ENCODE data around the gene LSAMP.

Gene LSAMP

DNA sequence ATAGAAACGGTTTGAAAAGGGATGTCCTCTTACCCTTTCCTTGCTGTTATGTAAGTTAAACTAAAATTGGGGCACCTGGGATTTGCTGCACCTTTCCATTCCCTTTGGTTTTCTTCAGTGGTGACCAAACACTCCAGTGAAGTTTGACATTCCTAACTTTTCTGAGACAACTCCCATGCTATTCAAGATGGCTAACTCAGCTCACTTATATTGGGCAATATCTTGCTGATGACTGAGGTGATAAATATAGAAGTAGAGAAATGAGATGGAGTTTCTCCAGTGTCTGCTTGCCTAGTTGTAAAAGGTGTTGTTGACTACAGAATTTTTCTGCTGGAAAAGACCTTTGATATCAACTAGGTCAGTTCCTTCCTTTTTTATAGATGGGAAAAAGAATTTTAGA is 530.2 kb downstream of the LSAMP start:
- H3K36me3 ChIP-seq: no peaks in the 10 kb centered on the region
- no peaks in the 10 kb centered on the region for H3K27me3 ChIP-seq
- H3K4me1 ChIP-seq (ENCODE audit: control insufficient read depth in 1 of 2, insufficient read depth in 1 of 2, low read depth in 1 of 2, low read length in 1 of 2): no peaks in the 10 kb centered on the region
- H3K9me3 ChIP-seq: no peaks in the 10 kb centered on the region
- H3K27ac ChIP-seq: no peak overlapping the region
- TF ChIP-seq, protein P1, sequence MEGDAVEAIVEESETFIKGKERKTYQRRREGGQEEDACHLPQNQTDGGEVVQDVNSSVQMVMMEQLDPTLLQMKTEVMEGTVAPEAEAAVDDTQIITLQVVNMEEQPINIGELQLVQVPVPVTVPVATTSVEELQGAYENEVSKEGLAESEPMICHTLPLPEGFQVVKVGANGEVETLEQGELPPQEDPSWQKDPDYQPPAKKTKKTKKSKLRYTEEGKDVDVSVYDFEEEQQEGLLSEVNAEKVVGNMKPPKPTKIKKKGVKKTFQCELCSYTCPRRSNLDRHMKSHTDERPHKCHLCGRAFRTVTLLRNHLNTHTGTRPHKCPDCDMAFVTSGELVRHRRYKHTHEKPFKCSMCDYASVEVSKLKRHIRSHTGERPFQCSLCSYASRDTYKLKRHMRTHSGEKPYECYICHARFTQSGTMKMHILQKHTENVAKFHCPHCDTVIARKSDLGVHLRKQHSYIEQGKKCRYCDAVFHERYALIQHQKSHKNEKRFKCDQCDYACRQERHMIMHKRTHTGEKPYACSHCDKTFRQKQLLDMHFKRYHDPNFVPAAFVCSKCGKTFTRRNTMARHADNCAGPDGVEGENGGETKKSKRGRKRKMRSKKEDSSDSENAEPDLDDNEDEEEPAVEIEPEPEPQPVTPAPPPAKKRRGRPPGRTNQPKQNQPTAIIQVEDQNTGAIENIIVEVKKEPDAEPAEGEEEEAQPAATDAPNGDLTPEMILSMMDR (IDR thresholded peaks at IDR 0.05): no peak
- no peak overlapping the region for H3K4me3 ChIP-seq (ENCODE audit: low read depth in 1 of 2, low read length in 1 of 2)

DNA sequence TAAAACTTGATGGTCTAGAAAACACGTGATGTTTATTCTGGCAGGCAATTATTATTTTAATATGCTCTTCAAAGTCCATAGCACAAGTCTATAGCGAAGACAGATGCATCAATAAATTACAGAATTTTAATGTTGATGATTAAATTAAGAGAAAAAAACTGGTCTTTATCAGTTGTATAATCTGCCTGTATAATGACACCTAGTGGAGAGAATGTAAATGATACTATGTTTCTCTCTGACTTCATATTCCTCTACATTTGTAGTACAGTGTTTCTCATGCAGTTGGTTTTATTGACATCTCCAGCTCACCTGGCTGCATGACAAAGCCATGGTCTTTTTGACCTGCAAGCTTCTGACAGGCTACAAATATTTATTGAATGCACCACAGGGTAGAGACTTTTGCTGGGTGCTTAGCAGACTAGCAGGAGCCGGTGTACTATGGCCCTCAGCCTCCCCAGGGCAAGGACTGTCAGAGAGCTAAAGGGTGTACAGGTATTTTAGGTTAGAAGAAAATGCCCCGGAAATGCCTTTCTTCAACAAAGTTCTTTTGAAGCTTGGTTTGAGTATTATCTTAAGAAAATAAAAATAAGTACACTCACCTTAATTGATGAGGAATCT is 532.1 kb downstream of the LSAMP start:
- TF ChIP-seq, protein P1 (IDR thresholded peaks at IDR 0.05): no peak
- H3K4me3 ChIP-seq (ENCODE audit: low read depth in 1 of 2, low read length in 1 of 2): no peak overlapping the region
- no peaks in the 10 kb centered on the region for H3K36me3 ChIP-seq
- no peaks in the 10 kb centered on the region for H3K9me3 ChIP-seq
- no peak overlapping the region for H3K27ac ChIP-seq
- no peaks in the 10 kb centered on the region for H3K4me1 ChIP-seq (ENCODE audit: control insufficient read depth in 1 of 2, insufficient read depth in 1 of 2, low read depth in 1 of 2, low read length in 1 of 2)
- no peaks in the 10 kb centered on the region for H3K27me3 ChIP-seq

DNA sequence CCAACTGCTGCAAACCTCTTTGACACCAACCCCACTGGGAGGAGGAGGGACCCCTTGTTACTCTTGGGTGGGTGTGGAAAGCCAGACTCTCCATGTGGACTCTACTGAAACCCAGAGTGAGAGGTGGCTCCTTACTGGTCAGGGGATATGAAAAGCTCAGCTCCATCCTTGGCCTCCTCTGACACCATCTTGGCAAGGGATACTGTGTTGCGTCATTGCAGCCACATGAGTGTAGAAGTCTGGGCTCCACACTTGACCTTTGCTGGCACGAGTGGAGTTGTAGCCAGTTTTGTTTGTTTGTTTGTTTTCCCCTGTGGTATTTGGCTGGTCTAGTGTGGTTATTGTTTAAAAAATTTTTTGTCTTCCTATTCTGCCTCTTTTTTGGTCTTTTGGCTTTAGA is 532.9 kb downstream of the LSAMP start:
- Histone ChIP-seq H3K4me3 (ENCODE audit: low read depth in 1 of 2, low read length in 1 of 2) (no peak overlapping the region), H3K36me3 (no peaks in the 10 kb centered on the region), H3K27ac (no peak overlapping the region), H3K9me3 (no peaks in the 10 kb centered on the region), H3K4me1 (ENCODE audit: control insufficient read depth in 1 of 2, insufficient read depth in 1 of 2, low read depth in 1 of 2, low read length in 1 of 2) (no peaks in the 10 kb centered on the region), H3K27me3 (no peaks in the 10 kb centered on the region)
- TF ChIP-seq, protein P1 (IDR thresholded peaks at IDR 0.05): no peak

DNA sequence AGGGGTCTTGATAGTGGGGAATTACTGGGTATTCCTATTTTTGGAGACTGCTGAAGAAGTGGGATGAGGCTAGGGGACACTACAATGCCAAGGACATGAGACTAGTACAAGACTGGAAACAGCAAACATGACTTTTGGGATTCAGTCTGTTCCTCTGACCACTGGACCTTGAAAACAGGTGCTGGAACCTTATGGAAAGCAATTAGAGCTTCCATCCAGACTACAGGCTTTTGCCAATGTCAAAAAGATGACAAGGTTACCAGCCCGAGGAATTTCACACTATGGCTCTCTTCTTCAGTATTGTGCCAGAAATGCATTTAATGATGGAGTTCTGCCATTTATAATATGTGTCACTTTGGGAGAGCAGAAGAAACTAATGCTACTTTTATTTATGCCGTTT is 539.4 kb downstream of the LSAMP start:
- TF ChIP-seq, protein P1 (IDR thresholded peaks at IDR 0.05): no peak
- Histone ChIP-seq H3K27me3 (no peaks in the 10 kb centered on the region), H3K4me3 (ENCODE audit: low read depth in 1 of 2, low read length in 1 of 2) (no peak overlapping the region), H3K36me3 (no peaks in the 10 kb centered on the region), H3K4me1 (ENCODE audit: control insufficient read depth in 1 of 2, insufficient read depth in 1 of 2, low read depth in 1 of 2, low read length in 1 of 2) (no peaks in the 10 kb centered on the region), H3K27ac (no peak overlapping the region), H3K9me3 (no peaks in the 10 kb centered on the region)

DNA sequence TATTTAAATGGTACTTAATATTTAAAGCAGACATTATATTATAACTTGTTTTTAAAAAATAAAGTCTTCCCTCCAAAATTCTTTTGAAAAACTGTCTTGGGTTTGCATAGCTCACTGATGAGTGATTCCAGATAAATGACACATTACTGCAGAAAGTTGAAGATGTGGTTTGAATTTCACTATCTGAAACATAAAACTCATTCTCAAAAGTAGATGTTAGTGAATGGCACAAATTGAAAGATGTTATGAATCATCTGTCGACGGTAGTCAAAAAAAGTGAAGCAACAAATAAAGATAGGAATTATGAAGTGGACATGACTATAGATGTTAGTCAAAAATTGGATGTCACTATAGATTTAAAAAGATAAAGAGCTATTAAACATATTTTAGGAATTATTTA is 541.4 kb downstream of the LSAMP start:
- Histone ChIP-seq H3K27me3 (no peaks in the 10 kb centered on the region), H3K36me3 (no peaks in the 10 kb centered on the region), H3K4me3 (ENCODE audit: low read depth in 1 of 2, low read length in 1 of 2) (no peak overlapping the region), H3K9me3 (no peaks in the 10 kb centered on the region), H3K27ac (no peak overlapping the region), H3K4me1 (ENCODE audit: control insufficient read depth in 1 of 2, insufficient read depth in 1 of 2, low read depth in 1 of 2, low read length in 1 of 2) (no peaks in the 10 kb centered on the region)
- TF ChIP-seq, protein P1 (IDR thresholded peaks at IDR 0.05): no peak

DNA sequence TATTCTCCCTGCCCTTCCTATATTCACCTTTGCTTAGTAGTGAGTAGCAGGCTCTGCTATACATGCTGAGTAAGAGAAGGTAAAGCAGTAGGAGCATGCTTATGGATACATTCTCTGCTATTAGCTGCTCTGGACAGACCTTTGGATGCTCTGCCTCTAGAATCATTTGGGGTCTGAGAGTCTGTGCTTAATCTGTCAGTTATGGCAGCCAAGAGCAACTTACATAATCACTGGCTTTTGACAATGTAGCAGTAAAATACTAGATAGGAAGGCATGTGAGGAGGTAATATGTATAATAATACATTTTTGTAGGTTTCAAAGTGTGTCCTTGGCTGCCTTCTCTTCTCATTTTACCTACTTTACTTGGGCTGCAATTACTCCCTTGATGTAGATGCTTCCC is 544.3 kb downstream of the LSAMP start:
- no peaks in the 10 kb centered on the region for H3K27me3 ChIP-seq
- no peak overlapping the region for H3K4me3 ChIP-seq (ENCODE audit: low read depth in 1 of 2, low read length in 1 of 2)
- TF ChIP-seq, protein P1 (IDR thresholded peaks at IDR 0.05): no peak
- H3K4me1 ChIP-seq (ENCODE audit: control insufficient read depth in 1 of 2, insufficient read depth in 1 of 2, low read depth in 1 of 2, low read length in 1 of 2): no peaks in the 10 kb centered on the region
- H3K27ac ChIP-seq: no peak overlapping the region
- H3K9me3 ChIP-seq: no peaks in the 10 kb centered on the region
- no peaks in the 10 kb centered on the region for H3K36me3 ChIP-seq
